ENCODE data around the gene CBS. TPM values are rescaled to one million over a fixed set of nuclear protein-coding genes. Genes with fewer than 3 reads are reported as not detected.

Gene CBS
- total RNA-seq, 1 donor from 2014 or later, result 29.5 TPM

GRCh38 chr21:43005635-43006034, 70.0 kb downstream of the CBS start:
- Histone ChIP-seq H3K4me3 (no peak overlapping the region), H3K27ac (no peak overlapping the region), H3K36me3 (peaks cover 0 to 37% of the 10 kb centered on the region in 2 donors), H3K27me3 (no peaks in the 10 kb centered on the region), H3K4me1 (peaks cover 4 to 6% of the 10 kb centered on the region in 2 donors), H3K9me3 (no peaks in the 10 kb centered on the region)
- intact Hi-C loops (cut with DNase I), result no loop called here
- no peak for DNase-seq (ENCODE audit: low spot score in 2 of 2)
- TF ChIP-seq, protein P1, sequence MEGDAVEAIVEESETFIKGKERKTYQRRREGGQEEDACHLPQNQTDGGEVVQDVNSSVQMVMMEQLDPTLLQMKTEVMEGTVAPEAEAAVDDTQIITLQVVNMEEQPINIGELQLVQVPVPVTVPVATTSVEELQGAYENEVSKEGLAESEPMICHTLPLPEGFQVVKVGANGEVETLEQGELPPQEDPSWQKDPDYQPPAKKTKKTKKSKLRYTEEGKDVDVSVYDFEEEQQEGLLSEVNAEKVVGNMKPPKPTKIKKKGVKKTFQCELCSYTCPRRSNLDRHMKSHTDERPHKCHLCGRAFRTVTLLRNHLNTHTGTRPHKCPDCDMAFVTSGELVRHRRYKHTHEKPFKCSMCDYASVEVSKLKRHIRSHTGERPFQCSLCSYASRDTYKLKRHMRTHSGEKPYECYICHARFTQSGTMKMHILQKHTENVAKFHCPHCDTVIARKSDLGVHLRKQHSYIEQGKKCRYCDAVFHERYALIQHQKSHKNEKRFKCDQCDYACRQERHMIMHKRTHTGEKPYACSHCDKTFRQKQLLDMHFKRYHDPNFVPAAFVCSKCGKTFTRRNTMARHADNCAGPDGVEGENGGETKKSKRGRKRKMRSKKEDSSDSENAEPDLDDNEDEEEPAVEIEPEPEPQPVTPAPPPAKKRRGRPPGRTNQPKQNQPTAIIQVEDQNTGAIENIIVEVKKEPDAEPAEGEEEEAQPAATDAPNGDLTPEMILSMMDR (IDR thresholded peaks at IDR 0.05), result no peak

DNA sequence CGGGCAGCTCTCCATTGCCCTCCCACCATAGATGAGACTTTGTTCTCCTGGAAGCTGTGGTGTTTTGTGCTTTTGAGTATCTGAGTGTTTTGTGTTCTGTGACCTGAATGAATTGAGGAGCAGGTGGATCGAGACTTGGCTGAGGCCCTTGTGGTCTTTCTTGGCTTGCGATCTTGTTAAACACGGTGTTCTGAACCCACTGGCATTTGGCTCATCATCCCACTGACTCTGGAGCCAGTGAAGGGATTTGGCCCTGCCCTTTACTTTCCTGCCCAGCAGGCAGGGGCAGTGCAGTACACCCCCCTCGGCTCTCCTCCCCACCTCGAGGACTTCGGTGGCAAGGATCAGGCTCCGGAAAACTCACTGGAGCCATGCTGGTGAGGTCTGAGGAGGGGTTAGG, 70.7 kb downstream of the CBS start:
- Histone ChIP-seq H3K27ac (no peak overlapping the region), H3K36me3 (peaks cover 0 to 36% of the 10 kb centered on the region in 2 donors), H3K4me3 (no peak overlapping the region), H3K27me3 (no peaks in the 10 kb centered on the region), H3K9me3 (no peaks in the 10 kb centered on the region), H3K4me1 (peaks cover 4 to 6% of the 10 kb centered on the region in 2 donors)
- TF ChIP-seq, protein P1 (IDR thresholded peaks at IDR 0.05), result no peak
- DNase-seq (ENCODE audit: low spot score in 2 of 2), result no peak
- intact Hi-C loops (cut with DNase I), result no loop called here

Other genes with a start within 250 kb of the CBS start
- 51.9 TPM for gene WDR4, start 196.3 kb downstream of the CBS start, total RNA-seq
- 60.7 TPM for gene NDUFV3, start 182.5 kb downstream of the CBS start, total RNA-seq
- gene ERVH48-1, start 150.2 kb downstream of the CBS start, total RNA-seq, result not detected
- gene PKNOX1, start 101.3 kb downstream of the CBS start, total RNA-seq, result 11.2 TPM
- 12.9 TPM for gene U2AF1, start 31.7 kb upstream of the CBS start, total RNA-seq
- not detected for gene CRYAA, start 93.2 kb upstream of the CBS start, total RNA-seq